KMS-11 (cell line): ENCODE measurements around the gene TMEM200A.

Experiments
- H2AFZ ChIP-seq: fragments of 200-600 bp; sonication (generic); 2 replicates; pipeline ENCODE4 v1.6.1; 2016; ENCODE audit warnings: antibody characterized with exemption, mixed run types, low read depth
- H3K27ac ChIP-seq: fragments of 200-600 bp; sonication (generic); 2 replicates; pipeline ENCODE4 v1.6.1; 2016; ENCODE audit warnings: mild to moderate bottlenecking, mixed run types
- H3K27me3 ChIP-seq: fragments of 200-600 bp; sonication (generic); 2 replicates; pipeline ENCODE4 v1.6.1; 2017; ENCODE audit warnings: mild to moderate bottlenecking, low read depth, mixed run types, moderate library complexity; ENCODE audit not compliant: insufficient read depth
- H3K36me3 ChIP-seq: fragments of 200-600 bp; sonication (generic); 2 replicates; pipeline ENCODE4 v1.6.1; 2017; ENCODE audit warnings: mild to moderate bottlenecking, mixed run types; ENCODE audit not compliant: insufficient read depth
- H3K4me1 ChIP-seq: fragments of 200-600 bp; sonication (generic); 2 replicates; pipeline ENCODE4 v1.6.1; 2016; ENCODE audit warnings: mild to moderate bottlenecking, low read depth, mixed run types; ENCODE audit not compliant: poor library complexity, severe bottlenecking
- H3K4me2 ChIP-seq: fragments of 200-600 bp; sonication (generic); 2 replicates; pipeline ENCODE4 v1.7.0; 2016; ENCODE audit warnings: mild to moderate bottlenecking, mixed run types
- H3K4me3 ChIP-seq: fragments of 200-600 bp; sonication (generic); IDR thresholded peaks from 2 replicates; pipeline ENCODE4 v1.6.1; 2017; ENCODE audit warnings: low read depth, low read length, mixed read lengths; ENCODE audit not compliant: insufficient read depth
- H3K79me2 ChIP-seq: fragments of 200-600 bp; sonication (generic); 2 replicates; pipeline ENCODE4 v1.6.1; 2016; ENCODE audit warnings: low read depth, mixed run types; ENCODE audit not compliant: insufficient read depth
- H3K9ac ChIP-seq: fragments of 200-600 bp; sonication (generic); 2 replicates; pipeline ENCODE4 v1.6.1; 2016; ENCODE audit warnings: mild to moderate bottlenecking, mixed run types
- H4K20me1 ChIP-seq: fragments of 200-600 bp; sonication (generic); 2 replicates; pipeline ENCODE4 v1.6.1; 2016; ENCODE audit warnings: mild to moderate bottlenecking, mixed run types; ENCODE audit not compliant: insufficient read depth
- TF ChIP-seq, protein P1 (sequence below): fragments of 200-600 bp; sonication (generic); conservative IDR thresholded peaks from 2 replicates; pipeline ENCODE4 v1.6.1; 2017; ENCODE audit warnings: low read depth, mild to moderate bottlenecking, antibody characterized with exemption, low read length, moderate library complexity, mixed read lengths

The TMEM200A gene

GRCh38 chr6:130412556-130413290, 46.9 kb downstream of the TMEM200A start:
- Histone ChIP-seq H3K4me3 (no peak overlapping the region), H4K20me1 (no peaks in the 10 kb centered on the region), H3K4me1 (no peaks in the 10 kb centered on the region), H3K4me2 (no peak overlapping the region), H2AFZ (no peak overlapping the region), H3K27ac (no peak overlapping the region), H3K27me3 (no peaks in the 10 kb centered on the region), H3K36me3 (no peaks in the 10 kb centered on the region), H3K9ac (no peak overlapping the region), H3K79me2 (no peaks in the 10 kb centered on the region)
- TF ChIP-seq, protein P1, sequence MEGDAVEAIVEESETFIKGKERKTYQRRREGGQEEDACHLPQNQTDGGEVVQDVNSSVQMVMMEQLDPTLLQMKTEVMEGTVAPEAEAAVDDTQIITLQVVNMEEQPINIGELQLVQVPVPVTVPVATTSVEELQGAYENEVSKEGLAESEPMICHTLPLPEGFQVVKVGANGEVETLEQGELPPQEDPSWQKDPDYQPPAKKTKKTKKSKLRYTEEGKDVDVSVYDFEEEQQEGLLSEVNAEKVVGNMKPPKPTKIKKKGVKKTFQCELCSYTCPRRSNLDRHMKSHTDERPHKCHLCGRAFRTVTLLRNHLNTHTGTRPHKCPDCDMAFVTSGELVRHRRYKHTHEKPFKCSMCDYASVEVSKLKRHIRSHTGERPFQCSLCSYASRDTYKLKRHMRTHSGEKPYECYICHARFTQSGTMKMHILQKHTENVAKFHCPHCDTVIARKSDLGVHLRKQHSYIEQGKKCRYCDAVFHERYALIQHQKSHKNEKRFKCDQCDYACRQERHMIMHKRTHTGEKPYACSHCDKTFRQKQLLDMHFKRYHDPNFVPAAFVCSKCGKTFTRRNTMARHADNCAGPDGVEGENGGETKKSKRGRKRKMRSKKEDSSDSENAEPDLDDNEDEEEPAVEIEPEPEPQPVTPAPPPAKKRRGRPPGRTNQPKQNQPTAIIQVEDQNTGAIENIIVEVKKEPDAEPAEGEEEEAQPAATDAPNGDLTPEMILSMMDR: no peak

DNA sequence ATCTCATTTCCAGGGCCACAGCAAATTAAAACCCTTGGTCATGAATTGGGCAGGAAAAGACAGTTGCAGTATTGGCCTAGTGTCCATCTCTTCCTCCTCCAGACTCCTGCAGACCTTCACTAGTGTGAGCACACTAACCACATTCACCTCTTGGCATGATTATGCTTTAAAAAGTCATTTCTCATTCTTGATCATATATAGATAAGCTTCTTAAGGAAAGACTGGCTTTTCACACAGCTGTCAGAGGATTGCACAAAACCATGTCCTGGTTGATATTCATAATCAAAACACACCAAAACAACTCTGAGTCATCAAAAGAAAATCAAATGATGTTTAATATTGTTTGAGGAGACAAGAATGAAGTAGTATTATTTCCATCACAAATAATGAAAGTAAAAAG, 52.1 kb downstream of the TMEM200A start:
- Histone ChIP-seq H3K4me1 (no peaks in the 10 kb centered on the region), H3K79me2 (no peaks in the 10 kb centered on the region), H3K27me3 (no peaks in the 10 kb centered on the region), H2AFZ (no peak overlapping the region), H3K27ac (no peak overlapping the region), H4K20me1 (no peaks in the 10 kb centered on the region), H3K36me3 (no peaks in the 10 kb centered on the region), H3K4me3 (no peak overlapping the region), H3K9ac (no peak overlapping the region), H3K4me2 (no peak overlapping the region)
- TF ChIP-seq, protein P1: no peak

- H3K79me2 ChIP-seq: no peaks in the 10 kb centered on the region
- no peak overlapping the region for H3K4me3 ChIP-seq
- H4K20me1 ChIP-seq: no peaks in the 10 kb centered on the region
- H3K27ac ChIP-seq: no peak overlapping the region
- H3K27me3 ChIP-seq: no peaks in the 10 kb centered on the region
- no peaks in the 10 kb centered on the region for H3K4me1 ChIP-seq
- no peaks in the 10 kb centered on the region for H3K36me3 ChIP-seq
- no peak overlapping the region for H2AFZ ChIP-seq
- H3K9ac ChIP-seq: no peak overlapping the region
- no peak overlapping the region for H3K4me2 ChIP-seq
- TF ChIP-seq, protein P1: no peak
Observed at GRCh38 chr6:130420911-130421310, 55.1 kb downstream of the TMEM200A start.

DNA sequence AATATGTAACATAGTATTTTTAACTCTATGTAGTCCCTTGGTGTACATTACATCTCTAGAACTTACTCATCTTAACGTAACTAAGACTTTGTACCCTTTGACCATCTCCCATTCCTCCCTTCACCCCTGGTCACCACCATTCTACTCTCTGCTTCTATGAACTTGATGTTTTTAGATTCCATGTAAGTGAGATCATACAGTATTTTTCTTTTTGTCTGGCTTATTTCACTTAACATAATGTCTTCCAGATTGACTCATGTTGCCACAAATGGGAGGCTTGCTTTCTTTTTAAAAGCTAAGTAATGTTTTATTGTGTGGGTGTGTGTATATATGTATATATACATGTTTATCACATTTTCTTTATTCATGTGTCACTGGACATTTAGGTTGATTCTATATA, 55.8 kb downstream of the TMEM200A start:
- Histone ChIP-seq H3K27me3 (no peaks in the 10 kb centered on the region), H2AFZ (no peak overlapping the region), H3K4me3 (no peak overlapping the region), H3K4me1 (no peaks in the 10 kb centered on the region), H3K9ac (no peak overlapping the region), H3K27ac (no peak overlapping the region), H3K79me2 (no peaks in the 10 kb centered on the region), H3K36me3 (no peaks in the 10 kb centered on the region), H3K4me2 (no peak overlapping the region), H4K20me1 (no peaks in the 10 kb centered on the region)
- TF ChIP-seq, protein P1: no peak
